ENCODE results near the gene PRR13.

DNA sequence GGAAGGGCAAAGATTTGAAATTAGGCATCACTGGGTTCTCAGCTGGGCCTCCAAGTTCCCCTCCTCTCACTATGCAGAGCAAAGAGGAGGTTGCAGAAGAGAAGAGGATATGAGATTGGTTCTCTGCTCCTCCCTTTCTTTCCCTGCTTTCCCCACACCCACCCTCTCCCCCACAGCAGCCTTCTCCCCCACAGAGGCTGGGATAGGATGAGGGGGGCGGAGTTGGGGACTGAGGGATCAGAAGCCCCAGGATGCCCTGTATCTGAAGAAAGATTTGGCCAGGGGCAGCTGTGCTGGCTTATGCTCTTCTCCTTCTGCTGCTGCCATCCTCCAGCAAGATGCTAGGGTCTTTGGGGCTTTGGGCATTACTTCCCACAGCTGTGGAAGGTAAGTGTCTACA, 17.9 kb upstream of the PRR13 start, which contains the start of gene AMHR2:
- TF ChIP-seq, protein P1, sequence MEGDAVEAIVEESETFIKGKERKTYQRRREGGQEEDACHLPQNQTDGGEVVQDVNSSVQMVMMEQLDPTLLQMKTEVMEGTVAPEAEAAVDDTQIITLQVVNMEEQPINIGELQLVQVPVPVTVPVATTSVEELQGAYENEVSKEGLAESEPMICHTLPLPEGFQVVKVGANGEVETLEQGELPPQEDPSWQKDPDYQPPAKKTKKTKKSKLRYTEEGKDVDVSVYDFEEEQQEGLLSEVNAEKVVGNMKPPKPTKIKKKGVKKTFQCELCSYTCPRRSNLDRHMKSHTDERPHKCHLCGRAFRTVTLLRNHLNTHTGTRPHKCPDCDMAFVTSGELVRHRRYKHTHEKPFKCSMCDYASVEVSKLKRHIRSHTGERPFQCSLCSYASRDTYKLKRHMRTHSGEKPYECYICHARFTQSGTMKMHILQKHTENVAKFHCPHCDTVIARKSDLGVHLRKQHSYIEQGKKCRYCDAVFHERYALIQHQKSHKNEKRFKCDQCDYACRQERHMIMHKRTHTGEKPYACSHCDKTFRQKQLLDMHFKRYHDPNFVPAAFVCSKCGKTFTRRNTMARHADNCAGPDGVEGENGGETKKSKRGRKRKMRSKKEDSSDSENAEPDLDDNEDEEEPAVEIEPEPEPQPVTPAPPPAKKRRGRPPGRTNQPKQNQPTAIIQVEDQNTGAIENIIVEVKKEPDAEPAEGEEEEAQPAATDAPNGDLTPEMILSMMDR (IDR thresholded peaks at IDR 0.05): no peak
- no peak for TF ChIP-seq POLR2A (IDR thresholded peaks at IDR 0.05)

Data from esophagus squamous epithelium (tissue), 4 donors.